Measurements from ENCODE around the gene SPNS2.

DNA sequence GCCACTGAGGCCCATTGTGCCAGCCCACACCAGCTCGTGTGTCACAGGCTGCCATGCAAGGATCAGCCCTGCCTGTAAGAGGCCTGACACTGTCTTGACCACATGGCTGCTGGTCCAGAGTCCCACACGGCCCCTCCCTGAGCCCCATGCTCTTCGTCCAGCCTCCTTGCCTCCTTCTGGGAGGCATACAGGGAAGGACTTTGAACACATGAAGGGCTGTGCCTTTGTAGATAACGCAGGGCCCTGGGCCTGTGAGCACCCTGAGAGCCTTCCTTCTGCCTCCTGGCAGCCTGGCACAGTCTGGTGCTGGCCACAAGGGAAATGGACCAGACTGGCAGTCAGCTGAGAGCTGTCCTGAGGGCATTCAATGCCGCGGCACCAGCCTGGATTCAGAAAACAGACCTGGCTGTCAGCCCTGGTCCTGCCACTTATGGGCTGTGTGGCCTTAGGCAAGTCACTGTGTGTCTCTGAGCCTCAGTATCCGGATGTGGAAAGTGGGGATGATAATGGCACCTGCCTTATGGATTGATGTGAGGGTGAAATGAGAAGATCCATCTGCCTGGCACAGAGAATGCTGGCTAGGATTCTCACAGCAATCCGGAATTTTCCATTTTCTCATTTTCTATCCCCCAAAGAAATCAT, 19.2 kb upstream of the SPNS2 start:
- no peak for TF ChIP-seq SMC3 (conservative IDR thresholded peaks at IDR 0.05; ENCODE audit: poor library complexity)
- TF ChIP-seq, protein P1, sequence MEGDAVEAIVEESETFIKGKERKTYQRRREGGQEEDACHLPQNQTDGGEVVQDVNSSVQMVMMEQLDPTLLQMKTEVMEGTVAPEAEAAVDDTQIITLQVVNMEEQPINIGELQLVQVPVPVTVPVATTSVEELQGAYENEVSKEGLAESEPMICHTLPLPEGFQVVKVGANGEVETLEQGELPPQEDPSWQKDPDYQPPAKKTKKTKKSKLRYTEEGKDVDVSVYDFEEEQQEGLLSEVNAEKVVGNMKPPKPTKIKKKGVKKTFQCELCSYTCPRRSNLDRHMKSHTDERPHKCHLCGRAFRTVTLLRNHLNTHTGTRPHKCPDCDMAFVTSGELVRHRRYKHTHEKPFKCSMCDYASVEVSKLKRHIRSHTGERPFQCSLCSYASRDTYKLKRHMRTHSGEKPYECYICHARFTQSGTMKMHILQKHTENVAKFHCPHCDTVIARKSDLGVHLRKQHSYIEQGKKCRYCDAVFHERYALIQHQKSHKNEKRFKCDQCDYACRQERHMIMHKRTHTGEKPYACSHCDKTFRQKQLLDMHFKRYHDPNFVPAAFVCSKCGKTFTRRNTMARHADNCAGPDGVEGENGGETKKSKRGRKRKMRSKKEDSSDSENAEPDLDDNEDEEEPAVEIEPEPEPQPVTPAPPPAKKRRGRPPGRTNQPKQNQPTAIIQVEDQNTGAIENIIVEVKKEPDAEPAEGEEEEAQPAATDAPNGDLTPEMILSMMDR (IDR thresholded peaks at IDR 0.05; ENCODE audit: poor library complexity, severe bottlenecking), result no peak
- no peak for TF ChIP-seq EZH2 (IDR thresholded peaks at IDR 0.05; ENCODE audit: borderline replicate concordance, insufficient read depth, low read length, poor library complexity, severe bottlenecking)
